C1 segment of cervical spinal cord (tissue), 14 donors: ENCODE data around the gene ACBD4.
"Not testable (repeated sequence)": the region's sequence is repeated elsewhere in the genome, so short reads cannot be mapped to it uniquely, and the experiment has no call there.

ENCODE experiments used
- DNase-seq, 14 donors: peaks; one replicate each; lab custom pipeline; 2025; lab: John Stamatoyannopoulos, UW

The ACBD4 gene

DNA sequence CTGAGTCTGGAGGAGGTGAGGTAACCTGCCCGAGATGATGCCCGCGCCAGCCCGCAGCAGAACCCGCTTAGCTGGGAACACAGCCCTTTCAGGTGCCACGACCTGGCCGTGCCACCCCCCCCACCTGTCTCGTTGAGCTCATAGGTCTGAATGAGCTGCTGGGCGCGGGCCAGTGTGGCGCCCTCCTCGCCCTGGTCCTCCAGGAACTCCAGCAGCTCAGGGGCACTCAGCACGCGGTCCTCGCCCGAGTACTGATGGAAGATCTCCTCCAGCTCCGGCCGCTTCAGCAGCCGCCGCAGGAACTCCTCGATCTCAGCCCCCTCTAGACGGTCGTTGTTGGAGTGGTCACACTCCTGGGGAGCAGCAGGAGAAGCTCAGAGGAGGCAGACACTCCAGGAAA, 16.8 kb upstream of the ACBD4 start:
- no peak for DNase-seq

DNA sequence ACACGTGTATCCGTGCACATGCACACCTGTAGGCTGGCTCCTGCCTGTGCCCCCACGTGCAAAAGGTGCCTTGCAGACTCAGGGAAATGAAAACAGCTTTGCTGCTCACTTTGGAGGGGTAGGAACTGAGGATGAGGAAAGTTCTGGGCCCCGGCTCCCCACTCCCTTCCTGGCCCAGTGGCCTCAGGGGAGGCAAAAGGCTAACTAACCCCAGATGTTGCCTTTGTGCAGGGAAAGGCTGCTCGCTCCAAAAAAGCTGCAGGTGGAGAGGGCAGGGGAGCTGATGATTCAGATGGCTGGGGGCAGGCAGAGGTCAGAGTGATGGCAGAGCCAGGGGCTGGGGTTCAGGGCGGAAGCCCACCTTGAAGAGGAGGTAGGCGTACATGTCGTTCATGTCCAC, 15.5 kb upstream of the ACBD4 start:
- no peak for DNase-seq

DNA sequence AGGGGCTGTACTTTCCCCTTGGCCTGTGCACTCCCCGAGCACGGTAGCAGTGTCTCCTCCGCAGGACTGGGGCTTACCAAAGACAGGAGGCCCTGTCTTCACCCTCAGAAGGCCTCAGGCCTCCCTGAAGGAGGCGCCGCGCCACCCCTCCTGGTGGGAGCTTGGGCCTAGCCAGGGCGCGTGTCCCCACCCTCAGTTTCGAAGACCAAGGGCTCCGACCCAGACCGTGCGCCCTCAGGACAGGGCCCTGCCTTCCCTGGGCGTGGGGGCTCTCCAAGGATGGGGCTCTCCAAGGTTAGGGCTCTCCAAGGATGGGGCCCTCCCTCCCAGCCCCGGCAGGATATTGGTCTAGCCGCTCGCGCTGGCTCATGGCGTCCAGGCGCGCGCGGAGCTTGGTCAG, 14.9 kb upstream of the ACBD4 start:
- DNase-seq, result no peak

DNA sequence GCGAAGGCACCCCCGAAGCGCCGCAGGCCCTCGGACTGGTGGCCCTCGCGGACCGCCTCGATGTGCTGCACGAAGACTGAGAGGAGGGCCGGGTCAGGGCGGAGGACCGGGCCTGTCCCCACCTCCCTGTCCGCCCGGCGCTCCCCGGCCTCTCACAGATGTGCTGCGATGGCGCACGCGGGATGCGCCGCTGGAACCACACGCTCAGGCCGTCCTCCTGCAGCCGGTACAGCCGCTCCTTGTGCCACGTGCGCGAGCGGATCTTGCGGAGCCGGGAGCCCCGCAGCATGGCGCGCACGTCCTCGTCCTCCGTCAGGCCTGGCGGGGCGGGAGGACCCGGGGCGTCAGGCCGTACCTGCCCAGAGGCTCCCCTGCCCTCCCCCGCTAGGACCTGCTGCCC, 14.4 kb upstream of the ACBD4 start:
- no peak for DNase-seq

DNA sequence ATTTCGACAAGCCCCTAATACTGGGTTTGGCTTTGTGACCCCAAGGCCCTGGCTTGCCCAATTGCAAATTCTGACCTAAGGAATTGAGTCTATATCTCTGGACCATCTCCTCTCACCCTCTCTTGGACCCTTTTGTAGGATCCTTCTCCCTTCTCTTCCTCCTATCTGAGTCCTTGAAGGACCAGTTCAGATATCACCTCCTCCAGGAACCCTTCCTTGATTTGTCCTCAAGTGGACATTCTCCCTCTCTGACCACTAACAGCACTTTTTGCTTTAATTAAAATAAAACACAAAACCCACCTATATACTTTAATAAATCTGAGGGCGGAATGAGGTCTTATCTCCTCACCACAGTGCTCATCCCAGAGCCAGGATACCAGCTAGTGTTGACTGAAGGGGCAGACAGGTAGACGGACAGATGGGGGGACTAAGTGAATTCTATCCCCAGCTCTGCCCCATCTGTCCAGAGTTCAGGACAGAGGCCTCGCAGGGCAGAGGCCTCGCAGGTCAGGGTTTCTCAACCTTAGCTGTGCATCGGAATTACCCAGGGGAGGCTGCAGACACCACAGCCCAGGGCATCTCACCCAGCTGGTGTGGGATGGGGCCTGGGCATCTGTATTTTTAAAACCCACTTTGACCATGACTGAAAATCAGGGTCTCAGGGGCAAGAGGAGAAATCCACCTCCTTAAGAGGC, 12.3 kb upstream of the ACBD4 start:
- DNase-seq, result no peak

DNA sequence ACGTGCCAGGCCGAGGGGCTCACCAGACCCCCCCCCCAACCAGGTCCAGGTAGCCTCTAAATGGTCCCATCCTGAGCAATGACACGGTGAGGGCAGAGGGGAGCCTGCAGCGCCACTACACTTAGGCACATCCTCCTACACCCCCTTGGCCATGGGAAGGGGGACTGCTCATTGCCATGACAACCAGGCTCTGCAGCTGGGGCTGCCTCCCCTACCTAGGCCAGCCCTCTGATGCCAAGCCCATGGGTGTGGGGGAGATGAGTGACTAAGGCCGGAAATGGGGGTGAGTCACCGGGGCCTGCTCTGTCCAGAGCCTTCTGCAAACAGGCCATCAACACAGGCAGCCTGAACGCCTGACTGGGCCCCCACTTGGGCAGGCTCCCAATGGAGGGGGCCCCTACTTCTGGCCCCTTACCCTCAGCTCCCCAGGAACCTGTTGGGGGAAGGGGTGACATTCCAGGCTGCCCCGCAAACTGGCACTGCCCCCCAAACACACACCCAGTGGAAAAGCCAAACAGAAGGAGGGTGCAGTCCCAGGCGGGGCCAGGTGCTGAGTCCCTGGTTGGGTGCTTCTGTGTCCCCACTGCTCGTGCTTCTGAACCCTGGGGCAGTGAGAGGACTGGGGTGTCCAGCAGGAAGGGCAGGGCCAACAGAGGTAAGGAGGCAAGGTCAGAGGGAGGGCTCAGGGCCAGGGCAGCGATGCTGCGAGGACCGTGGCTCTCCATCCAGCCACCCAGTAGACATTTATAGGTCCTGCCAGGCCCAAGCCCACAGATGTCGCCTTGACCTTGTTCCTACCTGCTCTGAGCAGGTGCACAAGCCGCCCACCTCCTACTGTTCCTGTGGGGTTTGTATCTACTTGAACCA, 11.3 kb upstream of the ACBD4 start:
- peak in 1 of 14 donors; percentile 58 for DNase-seq

DNA sequence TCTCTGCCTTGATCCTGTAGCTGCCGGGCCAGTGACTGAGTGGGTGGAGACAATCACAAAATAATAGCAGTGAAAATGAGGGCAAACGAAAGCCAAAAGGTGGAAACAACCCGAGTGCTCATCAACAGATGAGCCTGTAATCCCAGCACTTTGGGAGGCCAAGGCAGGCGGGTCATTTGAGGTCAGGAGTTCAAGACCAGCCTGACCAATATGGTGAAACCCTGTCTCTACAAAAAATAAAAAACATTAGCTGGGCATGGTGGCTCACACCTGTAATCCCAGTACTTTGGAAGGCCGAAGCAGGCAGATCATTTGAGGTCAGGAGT, 10.7 kb upstream of the ACBD4 start:
- DNase-seq, result not testable (repeated sequence)

DNA sequence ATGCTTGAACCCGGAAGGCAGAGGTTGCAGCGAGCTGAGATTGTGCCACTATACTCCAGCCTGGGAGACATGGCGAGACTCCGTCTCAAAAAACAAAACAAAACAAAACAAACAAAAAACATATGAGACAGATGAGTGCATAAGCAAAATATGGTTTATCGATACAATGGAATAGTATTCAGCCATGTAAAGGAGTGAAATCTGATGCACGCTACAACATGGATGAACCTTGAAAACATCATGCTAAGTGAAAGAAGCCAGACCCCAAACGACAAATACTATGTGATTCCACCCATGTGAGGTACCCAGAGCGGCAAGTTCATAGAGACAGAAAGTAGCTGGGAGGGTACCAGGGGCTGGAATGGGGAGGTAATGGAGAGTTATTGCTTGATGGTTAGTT, 10.0 kb upstream of the ACBD4 start:
- no peak for DNase-seq

DNA sequence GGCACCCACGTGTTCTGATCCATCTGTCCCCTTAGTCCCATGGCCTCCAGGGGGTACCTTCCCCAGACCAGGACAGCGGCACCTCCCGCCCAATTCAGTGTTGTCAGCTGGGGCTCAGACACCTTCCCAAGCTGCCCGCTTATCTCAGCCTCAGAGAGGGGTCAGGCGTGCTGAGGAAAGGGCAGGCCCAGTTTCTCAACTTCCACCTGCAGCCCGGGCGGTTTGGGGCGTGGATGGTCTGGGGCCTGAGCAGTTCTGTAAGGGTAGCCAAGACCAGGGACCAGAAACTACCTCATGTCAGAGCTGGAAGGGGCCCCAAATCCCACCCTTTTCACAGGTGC, 8.3 kb upstream of the ACBD4 start:
- DNase-seq, result no peak

DNA sequence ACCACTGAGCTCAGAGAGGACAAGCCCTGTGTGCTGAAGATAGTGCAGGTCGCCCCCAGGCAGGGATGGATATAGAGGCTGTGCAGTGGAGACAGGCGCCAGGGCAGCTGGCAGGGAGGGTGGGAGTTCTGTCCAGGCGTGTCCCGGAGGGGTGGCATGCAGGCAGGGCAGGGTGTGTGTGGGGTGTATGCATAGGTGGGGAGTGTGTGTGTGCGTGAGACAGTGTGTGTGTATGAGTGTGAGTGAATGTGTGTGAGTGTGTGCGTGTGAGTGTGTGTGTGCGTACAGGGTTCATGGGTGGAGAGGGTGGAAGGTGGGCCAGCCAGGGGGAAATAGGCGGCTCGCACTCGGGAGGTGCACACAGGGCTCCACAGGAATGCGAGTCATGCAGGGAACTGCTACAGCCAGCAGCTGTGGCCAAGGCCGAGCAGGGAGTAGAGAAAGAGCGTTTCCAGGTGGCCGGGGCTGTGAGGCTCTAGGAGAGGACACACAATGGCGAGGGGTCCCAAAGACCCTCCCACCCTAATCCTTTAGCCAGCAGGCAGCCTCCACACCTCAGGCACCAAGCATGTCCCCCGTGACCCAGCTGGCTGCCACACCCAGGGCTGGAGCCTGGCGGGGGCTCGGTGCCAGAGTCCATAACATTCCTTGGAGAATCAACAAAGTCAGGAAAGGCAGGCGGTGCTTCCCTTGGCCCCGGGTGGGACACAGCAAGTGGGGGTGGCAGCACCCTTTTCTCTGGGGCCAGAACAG, 7.8 kb upstream of the ACBD4 start:
- DNase-seq, result no peak

DNA sequence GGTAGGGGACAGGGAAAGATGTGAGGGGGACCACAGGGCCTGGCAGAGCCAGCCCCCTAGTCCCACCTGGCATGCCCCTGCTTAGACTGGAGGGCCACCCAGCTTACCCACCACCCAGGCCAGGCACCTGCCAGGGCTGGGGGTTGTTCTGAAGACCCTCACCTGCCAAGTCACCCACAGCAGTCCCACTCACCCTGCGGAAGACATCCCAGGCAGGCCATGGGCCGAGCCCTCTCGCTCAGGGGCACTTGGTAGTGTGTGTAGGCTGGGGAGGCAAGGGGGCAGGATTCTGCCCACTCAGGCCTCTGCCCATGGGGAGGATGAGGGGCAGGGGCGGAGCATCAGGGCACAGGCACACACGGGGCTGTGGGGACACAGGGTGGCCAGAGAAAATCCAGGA, 7.2 kb upstream of the ACBD4 start:
- DNase-seq, result no peak

DNA sequence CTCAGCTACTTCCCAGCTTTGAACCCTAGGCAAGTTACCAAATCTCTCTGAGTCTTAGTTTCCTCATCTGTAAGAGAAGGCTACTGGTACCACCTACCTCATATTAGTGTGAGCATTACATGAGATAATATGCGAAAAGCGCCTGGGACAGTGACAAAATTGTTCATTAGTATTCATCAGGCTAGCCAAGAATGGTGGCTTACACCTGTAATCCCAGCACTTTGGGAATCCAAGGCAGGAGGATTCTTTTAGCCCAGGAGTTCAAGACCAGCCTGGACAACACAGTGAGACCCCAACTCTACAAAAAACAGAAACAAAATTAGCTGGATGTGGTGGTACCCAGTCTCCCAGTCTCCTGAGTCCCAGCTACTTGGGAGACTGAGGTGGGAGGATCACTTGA, 6.5 kb upstream of the ACBD4 start:
- no peak for DNase-seq

DNA sequence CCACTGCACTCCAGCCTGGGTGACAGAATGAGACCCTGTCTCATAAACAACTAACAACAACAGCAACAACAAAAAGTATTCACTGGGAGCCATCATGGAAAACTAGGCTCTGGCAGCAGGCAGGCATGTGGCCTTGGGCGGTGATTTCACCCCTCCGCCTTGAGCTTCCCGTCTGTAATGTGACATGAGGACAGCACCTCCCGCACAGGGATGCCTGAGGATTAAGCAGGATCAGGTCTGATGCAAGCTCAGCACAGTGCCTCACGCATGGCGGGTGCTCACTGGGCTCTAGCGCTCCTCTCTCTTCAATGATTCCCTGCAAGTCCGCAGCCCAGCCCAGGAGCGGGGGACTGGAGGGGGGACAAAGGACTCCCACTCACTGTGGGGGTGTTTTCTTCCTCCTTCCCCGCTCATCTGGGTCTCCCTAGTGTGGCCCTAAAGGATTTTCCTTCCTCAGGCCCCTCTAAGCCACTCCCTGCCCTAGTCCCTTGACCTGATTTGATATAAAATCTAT, 6.0 kb upstream of the ACBD4 start:
- DNase-seq, result peak in 1 of 14 donors; percentile 62

DNA sequence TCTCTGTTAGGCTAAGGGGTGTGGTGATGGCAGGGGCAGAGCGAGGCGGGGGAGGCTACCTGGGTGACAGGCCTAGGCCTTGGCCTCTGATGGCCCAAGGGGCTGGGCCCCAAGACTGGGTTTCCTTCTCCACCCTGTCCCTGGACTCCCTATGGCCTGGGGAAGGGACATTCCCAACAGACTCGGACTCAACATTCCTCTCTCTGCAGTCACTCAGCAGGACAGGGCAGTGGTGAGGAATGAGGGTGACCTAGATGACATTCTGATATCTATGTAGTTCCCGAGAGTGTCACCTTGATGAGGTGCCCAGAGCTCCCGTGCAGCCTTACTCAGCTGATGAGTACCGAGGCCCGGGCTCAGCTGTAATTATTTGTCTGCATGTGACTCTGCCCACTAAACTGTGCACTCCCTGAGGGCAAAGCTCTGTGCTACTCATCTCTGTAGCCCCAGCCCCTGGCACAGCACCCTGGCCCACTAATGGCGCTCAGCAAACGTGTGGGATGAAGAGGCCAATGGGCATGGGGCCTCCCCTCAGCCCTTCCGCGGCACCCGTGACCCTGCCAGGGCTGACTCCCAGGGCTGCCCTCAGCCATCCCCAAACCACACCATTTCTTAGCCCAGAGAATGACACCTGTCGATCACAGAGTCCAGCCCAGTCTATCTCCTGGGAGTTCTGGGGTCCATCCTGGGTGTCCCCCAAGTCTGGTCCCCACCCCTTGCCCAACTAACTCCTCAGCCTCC, 5.4 kb upstream of the ACBD4 start:
- DNase-seq, result no peak

DNA sequence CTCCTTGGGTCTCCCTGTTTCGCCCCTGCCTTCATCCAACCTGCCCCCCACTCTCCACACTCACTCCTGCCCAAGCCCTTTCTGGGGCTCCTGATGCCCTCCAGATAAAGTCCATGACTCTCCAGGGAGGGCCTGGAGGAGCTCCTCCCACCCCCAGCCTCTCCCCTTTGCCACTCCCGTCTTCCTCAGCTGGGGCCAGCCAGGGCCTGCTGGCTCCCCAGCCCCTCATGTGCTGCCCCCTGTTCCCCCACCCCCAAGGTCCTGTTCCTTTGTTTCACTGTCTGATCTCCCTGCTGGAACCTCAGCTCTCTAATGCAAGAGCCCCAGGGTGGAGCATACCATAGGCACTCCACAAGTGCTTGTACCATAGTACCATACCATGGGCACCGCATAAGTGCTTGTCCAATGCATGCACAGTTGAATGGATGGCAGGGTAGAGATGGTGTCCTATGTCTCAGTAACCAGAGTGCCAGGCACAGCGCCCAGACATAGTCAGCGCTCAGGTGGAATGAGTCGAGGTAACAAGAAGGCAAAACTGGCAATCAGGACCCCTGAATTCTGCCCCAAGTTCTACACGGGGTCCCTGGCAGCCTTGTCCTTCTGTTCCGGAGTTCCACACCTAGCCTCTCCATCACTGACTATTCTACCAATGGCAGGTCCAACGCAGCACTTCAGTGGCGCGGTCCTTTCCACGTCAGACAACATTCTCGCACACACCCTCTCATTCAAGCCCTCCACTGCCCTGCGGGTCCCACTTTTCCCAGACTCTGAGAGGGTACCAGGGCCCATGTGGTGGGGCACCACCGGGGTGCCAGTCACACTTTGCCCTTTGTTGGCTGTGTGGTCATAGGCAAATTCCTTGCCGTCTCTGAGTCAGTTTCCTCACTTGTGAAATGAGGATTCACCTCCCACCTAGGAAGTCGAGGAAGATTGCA, 4.5 kb upstream of the ACBD4 start:
- no peak for DNase-seq

DNA sequence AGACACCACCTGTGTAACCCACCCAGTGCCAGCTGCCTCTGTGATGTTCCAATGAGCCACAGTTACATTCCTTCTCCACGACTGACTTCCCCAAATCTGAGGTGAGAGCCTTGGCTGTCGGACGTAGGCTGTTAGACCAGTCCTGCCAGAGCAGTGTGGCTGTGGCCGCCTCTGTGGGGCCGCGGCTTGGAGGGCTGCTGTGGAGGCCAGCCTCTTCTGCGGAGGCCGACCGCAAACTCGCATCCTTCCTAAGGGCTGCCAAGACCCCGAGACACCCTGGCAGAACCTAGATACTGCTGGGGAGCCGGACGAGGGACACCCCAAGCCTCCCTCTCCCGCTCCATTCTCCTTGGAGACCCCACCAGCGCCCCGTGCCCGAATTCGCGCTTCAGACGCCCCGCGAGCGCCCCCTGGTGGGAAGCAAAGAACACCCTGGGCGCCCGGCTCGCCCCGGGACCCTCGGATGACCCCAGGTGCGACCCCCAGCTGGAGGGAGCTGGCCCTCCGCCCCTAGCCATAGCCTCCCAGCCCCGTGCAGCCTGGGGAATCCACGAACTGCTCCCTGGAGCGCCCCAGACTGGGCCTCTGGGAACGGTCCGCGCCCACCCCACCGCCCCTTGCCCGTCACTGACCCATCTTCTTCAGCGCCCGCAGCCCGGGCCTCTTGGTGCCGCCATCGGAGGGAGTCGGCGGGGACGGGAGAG, 3.7 kb upstream of the ACBD4 start:
- peak in 4 of 14 donors; percentile 16 to 65 (median 39) for DNase-seq

DNA sequence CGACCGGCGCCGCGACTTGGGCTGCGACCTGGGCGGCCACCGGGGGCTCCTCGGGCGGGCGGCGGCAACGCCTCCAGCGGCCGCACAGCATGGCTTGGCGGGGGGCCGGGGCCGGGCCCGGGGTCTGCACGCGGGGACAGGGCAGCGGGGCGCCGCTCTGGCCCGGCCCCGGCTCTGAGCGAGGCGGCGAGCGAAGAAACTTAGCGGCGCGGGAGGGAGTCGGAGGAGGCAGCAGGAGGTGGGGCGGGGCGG, 3.2 kb upstream of the ACBD4 start, which contains the start of gene PLCD3:
PLCD3 (minus strand) TSS at position 196 of the 252 bp plus-strand sequence; CDS start at position 91, 105 bp downstream.
- DNase-seq, result no peak

DNA sequence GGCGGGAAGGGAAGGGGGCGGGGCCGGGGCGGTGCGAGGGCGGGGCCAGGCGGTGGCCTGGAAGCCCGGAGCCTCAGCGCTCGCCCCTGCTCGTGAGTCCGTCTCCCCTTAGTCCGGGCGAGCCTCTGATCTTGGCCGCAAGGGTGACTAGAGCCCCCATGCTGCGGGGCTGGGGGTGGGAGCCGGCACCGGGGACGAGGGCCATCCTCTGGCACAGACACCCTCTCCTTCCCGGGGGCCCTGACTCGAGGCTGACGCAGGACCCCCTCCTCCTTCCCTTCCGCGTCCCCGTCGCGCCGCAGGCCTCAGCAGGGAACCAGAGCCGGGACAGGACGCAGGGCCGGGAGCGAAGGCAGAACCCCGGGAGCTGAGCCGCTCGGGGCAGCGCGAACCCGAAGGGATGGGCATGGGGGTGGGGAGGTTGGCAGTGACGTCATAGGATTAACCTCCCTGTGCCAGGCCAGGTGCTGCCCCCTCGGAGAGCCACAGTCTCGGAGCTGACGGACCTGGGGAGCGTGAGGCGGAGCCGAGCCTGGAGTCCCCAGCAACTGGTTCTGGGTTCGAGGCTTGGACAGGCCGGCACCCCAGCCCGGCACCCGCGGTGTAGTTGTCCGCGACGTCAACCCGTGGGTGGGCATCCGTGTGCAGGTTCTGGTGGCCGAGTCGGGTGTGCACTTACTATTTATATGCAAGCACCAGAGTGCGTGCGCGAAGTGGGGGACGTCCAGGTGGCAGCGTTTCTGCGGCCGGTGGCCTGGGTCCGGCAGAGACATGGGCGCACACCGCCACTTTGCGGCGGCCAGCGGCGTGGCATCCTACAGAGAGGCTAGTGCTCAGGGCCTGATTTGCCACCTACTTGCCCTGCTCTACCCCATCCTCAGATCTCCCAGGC, 2.7 kb upstream of the ACBD4 start:
- DNase-seq, result peak in 12 of 14 donors; percentile 41 to 78 (median 70)
